Metanephros (tissue), 1 donor: ENCODE data around the gene FTCD. TPM values are rescaled to one million over a fixed set of nuclear protein-coding genes. Genes with fewer than 3 reads are reported as not detected.

Experiments
- total RNA-seq: library from RNA; depleted of rRNA; stranded (reverse); fragments of >200 nt; gene quantifications from one replicate; pipeline ENCODE4 v1.2.3, GENCODE V29; 2014

Gene FTCD, protein sequence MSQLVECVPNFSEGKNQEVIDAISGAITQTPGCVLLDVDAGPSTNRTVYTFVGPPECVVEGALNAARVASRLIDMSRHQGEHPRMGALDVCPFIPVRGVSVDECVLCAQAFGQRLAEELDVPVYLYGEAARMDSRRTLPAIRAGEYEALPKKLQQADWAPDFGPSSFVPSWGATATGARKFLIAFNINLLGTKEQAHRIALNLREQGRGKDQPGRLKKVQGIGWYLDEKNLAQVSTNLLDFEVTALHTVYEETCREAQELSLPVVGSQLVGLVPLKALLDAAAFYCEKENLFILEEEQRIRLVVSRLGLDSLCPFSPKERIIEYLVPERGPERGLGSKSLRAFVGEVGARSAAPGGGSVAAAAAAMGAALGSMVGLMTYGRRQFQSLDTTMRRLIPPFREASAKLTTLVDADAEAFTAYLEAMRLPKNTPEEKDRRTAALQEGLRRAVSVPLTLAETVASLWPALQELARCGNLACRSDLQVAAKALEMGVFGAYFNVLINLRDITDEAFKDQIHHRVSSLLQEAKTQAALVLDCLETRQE
- total RNA-seq: 23.6 TPM

DNA sequence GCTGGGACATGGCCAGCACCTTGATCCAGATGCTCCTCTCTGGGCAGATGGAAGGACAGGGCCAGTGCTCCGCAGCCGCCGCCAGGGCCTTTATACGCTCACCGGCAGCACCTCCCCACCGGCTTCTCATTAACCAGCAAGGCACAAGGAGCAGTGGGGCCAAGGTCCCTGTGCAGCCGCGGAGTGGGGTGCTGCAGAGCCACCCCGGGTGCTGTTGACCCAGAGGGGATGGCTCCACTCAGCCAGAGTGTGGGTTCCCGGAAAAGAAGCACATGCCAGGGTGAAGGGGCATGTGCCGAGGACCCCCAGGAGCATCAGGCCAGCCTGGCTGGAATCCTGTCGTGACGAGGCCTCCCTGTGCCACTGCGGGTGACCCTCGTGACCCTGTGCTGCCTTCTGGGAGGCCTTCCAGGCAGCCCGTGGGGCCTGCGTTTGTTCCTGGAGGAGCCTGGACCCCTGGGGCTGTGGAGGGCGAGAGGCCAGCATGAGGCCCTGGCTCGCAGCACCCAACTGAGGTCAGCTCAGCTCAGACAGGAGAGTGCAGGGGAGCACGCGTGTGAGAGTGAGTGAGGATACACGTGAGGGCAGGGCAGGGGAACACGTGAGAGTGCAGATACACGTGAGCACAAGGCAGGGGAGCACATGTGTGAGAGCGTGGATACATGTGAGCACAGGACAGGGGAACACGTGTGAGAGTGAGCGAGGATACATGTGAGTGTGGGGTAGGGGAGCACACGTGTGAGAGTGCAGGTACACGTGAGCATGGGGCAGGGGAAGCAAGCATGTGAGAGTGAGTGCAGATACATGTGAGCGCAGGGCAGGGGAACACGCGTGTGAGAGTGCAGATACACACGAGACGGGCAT, at the start of gene FTCD:
Gene FTCD, minus strand, starts transcription at position 66 of the 864 bp plus-strand sequence. Its CDS starts 56 bp downstream, at position 10.

DNA sequence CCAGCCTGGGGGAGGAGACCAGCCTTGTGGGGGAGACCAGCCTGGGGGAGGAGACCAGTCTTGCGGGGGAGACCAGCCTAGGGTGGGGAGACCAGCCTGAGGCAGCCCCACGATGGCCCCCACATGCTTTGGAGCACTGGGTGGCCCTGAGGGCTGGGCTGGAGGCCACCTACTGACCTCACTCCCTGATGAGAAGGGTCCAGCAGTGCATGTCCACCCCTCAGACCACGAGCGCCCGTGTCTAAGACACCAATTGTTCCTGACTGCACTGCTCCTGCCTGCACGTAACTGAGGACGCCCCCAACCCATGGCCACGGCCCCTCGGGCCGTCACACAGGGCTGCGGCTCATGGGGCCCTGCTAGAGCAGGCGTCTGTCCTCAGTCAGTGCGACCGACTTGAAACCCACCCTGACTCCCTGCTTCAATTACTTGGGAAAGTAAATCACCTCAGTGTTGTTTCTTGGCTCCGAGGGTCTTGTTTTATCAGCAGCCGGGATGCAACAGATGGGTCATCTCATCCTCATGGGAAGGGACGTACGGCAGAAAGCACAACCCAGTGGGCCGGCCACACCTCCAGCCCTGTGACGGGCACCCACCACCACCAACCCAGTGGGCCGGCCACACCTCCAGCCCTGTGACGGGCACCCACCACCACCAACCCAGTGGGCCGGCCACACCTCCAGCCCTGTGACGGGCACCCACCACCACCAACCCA, 28.7 kb upstream of the FTCD start, which contains the start of gene SPATC1L:
Gene SPATC1L, minus strand, starts transcription at position 550 of the 715 bp plus-strand sequence. CDS start 1,643 bp downstream, outside the sequence.

DNA sequence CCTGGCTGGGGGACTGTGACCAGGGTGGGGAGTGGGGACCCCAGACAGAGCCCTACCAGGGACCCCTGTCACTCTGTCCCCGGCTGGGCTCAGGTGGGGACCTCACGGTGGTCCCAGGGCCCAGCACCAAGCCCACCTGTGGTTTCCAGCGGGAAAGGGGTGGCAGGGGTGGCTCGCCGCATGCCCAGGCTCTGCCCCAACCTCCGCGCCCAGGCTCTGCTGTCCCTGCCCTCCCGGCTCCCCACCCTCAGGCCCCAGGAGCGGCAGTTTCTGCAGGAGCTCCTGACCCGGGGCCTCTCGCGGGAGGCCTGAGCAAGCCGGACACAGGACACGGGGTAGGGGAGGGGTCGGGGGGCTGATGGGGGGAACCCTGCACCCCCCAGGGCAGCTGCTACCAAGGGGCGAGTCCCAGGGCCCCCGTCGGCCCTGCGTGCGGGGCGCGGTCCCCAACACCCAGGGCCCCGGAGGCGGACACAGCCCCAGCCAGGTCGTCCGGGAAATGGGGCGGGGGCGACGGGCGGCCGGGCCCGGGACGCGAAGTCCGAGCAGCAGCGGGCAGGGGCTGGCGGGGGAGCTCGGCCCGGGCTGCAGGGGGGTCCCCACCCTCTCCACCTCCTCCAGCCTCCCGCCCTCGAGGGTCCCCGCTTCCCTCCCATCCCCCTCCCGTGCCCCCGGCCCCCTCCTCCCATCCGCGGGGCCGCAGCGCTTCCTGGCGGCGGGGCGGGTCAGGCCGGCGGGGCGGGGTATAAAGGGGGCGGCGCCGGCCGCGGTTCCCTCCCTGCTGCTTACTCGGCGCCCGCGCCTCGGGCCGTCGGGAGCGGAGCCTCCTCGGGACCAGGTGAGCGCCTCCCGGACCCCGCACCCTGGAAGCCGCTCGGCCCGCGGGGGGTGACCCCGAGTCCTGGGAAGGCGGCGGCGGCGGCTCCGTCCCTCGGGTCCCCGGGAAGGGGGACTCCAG, 57.8 kb downstream of the FTCD start, which contains the start of gene COL6A2:
Gene COL6A2, plus strand, starts transcription at position 777 of the 958 bp plus-strand sequence.

Other genes starting within 250 kb of the FTCD start
- 572 TPM for gene COL6A1, start 173.8 kb downstream of the FTCD start, total RNA-seq
- 515 TPM for gene COL6A2, start 57.5 kb downstream of the FTCD start, total RNA-seq
- 12.6 TPM for gene SPATC1L, start 28.9 kb upstream of the FTCD start, total RNA-seq
- 34.7 TPM for gene LSS, start 73.2 kb upstream of the FTCD start, total RNA-seq
- 124 TPM for gene MCM3AP, start 130.0 kb upstream of the FTCD start, total RNA-seq
- gene YBEY, start 130.8 kb upstream of the FTCD start, total RNA-seq: 18.6 TPM
- 10.9 TPM for gene C21orf58, start 168.3 kb upstream of the FTCD start, total RNA-seq
- 80.9 TPM for gene PCNT, start 168.6 kb upstream of the FTCD start, total RNA-seq